ENCODE results near the gene FOLH1. TPM values are rescaled to one million over a fixed set of nuclear protein-coding genes. Genes with fewer than 3 reads are reported as not detected.
"Not testable (repeated sequence)": the region's sequence is repeated elsewhere in the genome, so short reads cannot be mapped to it uniquely, and the experiment has no call there.

The FOLH1 gene
- total RNA-seq, 4 donors from 2014 or later, result 0.29 to 10.7 (median 0.46) TPM; not detected in 1

DNA sequence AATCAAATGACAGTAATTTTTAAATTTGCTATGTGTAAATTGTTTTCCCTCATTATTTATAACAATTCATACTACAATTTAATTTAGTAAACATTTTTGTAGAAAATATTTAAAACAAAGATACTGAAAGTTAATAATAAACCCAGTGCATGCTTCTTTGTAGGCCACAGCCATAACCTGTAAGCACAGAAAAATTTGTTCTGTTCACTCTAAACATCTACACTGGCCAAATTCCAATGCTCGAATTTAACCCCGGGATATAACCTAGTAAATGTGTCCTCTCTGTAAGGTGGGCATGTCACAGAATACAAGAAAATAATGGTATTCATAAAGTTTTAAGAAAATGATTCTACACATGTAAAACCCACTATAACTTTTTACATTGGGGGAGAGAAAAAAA lies 22.2 kb downstream of the FOLH1 start:
- H3K36me3 ChIP-seq; intact Hi-C loops (cut with DNase I); DNase-seq; H3K4me3 ChIP-seq (replicated peaks in 1 of 3); H3K9me3 ChIP-seq; H3K27me3 ChIP-seq; H3K4me1 ChIP-seq; H3K27ac ChIP-seq: not testable (repeated sequence)
- WGBS, 2 donors, result 83 to 84% methylated on average over 2 of the region's 2 CpGs

DNA sequence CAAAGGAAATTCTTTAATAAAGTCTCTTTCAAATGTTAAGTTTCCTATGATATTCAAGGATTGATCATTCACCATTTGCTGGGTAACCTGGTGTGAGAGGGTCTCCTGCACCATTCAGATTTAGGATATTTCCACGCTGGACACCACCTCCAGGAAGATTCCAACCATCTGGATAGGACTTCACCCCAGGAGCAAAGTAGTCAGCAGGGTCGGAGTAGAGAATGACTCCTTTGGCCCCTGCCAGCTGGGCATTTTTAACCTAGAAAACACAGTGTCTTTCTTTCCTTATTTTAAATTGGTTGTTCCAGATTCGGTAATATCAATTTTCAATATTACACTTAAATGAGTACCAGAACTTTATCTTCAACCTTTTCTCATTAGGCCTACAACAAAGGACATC lies 22.8 kb downstream of the FOLH1 start:
- H3K4me1 ChIP-seq; intact Hi-C loops (cut with DNase I); H3K27me3 ChIP-seq; H3K36me3 ChIP-seq; H3K4me3 ChIP-seq (replicated peaks in 1 of 3); H3K9me3 ChIP-seq; H3K27ac ChIP-seq; DNase-seq: not testable (repeated sequence)
- WGBS, 2 donors, result 85 to 88% methylated on average over 3 of the region's 3 CpGs

DNA sequence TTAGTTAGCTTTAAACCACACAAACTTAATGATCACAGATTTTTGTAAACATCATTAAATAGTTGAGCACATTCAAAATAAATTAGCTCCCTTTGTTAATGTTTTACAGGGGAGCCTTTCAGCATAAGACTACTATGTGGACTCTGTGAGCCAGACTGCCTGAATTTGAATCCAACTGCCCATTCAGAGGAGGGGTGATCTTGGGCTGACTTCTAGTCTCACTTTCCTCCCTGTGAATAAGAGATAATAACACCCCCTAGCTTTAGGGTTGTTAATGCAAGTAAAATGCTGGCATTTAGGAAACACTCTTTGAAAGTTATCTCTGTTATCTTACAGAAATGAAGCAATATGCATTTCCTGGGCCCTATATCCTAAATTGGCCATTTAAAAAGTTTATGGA lies 23.6 kb downstream of the FOLH1 start:
- H3K9me3 ChIP-seq, result not testable (repeated sequence)

DNA sequence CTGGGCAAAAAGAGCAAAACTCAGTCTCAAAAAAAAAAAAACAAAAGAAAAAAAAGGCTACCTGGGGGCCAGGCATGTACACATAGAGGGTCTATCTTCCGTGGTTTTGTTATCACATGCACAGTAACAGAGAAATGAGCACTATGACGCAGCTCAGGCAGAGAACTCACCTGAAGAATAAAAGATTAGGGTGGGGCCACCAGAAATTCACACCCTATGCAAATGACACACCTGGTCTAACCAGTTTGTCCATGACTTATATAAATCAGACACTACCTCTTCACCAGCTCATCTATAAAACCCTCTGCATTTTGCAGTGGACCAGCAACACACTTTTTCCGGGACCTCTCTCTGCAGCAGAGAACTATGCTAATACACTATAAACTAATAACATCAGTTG lies 30.5 kb downstream of the FOLH1 start:
- H3K27me3 ChIP-seq; intact Hi-C loops (cut with DNase I): not testable (repeated sequence)
- WGBS, 2 donors, result 49 to 51% methylated on average over 3 of the region's 3 CpGs

More for the DNA sequence above, 23.6 kb downstream of the FOLH1 start:
- H3K4me1 ChIP-seq; H3K4me3 ChIP-seq (replicated peaks in 1 of 3); H3K27me3 ChIP-seq; H3K27ac ChIP-seq; H3K36me3 ChIP-seq; DNase-seq; intact Hi-C loops (cut with DNase I): not testable (repeated sequence)

GRCh38 chr11:49175378-49175777 lies 33.0 kb downstream of the FOLH1 start:
- intact Hi-C loops (cut with DNase I); H3K4me1 ChIP-seq; DNase-seq; H3K27ac ChIP-seq; H3K36me3 ChIP-seq; H3K9me3 ChIP-seq; H3K4me3 ChIP-seq (replicated peaks in 1 of 3); H3K27me3 ChIP-seq: not testable (repeated sequence)

More for the DNA sequence above, 30.5 kb downstream of the FOLH1 start:
- H3K27ac ChIP-seq; DNase-seq; H3K4me3 ChIP-seq (replicated peaks in 1 of 3); H3K36me3 ChIP-seq; H3K9me3 ChIP-seq; H3K4me1 ChIP-seq: not testable (repeated sequence)

GRCh38 chr11:49174691-49175366 lies 33.6 kb downstream of the FOLH1 start:
- H3K9me3 ChIP-seq; H3K4me3 ChIP-seq (replicated peaks in 1 of 3); intact Hi-C loops (cut with DNase I); H3K36me3 ChIP-seq; H3K4me1 ChIP-seq; H3K27me3 ChIP-seq; H3K27ac ChIP-seq; DNase-seq: not testable (repeated sequence)
- WGBS, 2 donors, result 23 to 32% methylated on average over 3 of the region's 3 CpGs

DNA sequence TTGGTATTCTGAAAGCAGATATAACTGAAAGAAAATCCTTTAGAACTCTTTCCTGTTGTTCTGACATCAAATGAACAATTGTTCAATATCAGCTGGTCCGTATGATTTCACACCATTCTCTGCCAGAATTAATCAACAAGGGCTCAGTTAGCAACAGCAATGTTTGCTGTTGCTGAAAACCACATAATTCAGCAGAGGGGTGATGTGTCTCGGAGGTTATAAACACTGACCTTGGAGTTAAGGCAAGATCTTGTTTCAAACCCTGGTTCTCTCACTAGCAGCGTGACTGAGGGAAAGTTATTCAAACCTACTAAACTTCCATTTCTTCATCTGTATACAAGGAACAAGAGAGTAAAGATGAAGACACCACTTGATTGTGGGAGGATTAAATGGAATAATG lies 36.8 kb downstream of the FOLH1 start:
- DNase-seq; H3K9me3 ChIP-seq; H3K27me3 ChIP-seq; H3K36me3 ChIP-seq; H3K27ac ChIP-seq; H3K4me1 ChIP-seq; H3K4me3 ChIP-seq (replicated peaks in 1 of 3); intact Hi-C loops (cut with DNase I): not testable (repeated sequence)
- WGBS, 2 donors, result 84 to 91% methylated on average over 3 of the region's 3 CpGs

DNA sequence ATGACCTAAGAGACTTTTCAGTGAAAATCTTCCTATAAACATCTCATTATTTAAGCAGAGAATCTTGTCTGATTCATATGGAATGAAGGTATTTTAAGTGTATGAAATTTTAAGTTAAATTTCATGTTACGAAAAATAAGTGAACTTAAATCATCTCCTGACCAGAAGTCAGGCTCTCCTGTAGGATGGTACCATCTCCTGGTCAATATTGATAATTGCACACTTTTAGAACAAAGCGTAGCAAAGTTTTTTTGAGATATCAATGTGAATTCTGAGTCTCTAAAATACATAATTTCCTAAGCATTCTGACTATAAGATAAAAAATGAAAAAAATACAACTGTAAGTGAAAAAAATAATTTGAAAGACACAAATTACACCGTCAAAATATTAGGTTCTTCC lies 38.8 kb downstream of the FOLH1 start:
- H3K36me3 ChIP-seq; DNase-seq; H3K27me3 ChIP-seq; H3K4me1 ChIP-seq; H3K9me3 ChIP-seq; intact Hi-C loops (cut with DNase I); H3K4me3 ChIP-seq (replicated peaks in 1 of 3); H3K27ac ChIP-seq: not testable (repeated sequence)
- 80 to 82% methylated on average over 3 of the region's 3 CpGs for WGBS, 2 donors

DNA sequence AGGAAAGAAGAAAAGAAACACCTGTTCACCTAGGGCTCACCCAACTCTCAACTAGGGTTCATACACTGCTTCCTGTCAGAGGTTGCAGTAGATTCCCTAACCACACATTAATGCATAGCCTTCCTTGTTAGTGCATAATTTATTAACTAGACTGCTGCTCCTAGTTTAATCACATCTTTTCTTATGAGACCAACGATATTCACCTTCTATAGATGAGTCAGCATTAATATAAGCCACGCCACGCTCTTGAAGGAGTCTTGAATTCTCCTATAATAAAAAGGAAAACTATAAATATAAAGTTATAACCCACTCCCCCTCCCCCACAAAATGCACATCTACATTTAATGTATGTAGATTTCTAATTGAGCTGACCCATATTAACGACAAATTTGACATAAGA lies 39.4 kb downstream of the FOLH1 start:
- H3K27ac ChIP-seq; H3K4me1 ChIP-seq; H3K9me3 ChIP-seq; DNase-seq; H3K36me3 ChIP-seq; intact Hi-C loops (cut with DNase I); H3K4me3 ChIP-seq (replicated peaks in 1 of 3); H3K27me3 ChIP-seq: not testable (repeated sequence)
- 88 to 94% methylated on average over 4 of the region's 4 CpGs for WGBS, 2 donors

DNA sequence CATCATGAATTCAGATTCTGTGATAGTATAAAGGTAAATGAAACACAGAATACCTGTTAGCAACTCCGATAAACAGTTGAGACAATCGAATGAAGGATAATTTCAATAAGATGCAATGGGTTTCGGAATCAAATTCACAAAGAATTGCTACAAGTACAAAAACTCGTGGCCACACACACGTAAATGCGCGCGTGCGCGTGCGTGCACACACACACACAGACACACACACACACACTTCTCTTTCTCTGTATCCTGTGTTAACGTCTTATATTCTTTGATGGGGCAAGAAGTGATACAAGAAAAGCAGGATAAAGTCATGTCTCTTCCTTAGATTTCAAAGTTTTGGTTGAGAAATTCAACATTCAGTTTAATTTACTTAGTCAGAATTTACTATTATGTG lies 57.2 kb downstream of the FOLH1 start:
- Histone ChIP-seq H3K9me3 (no peaks in the 10 kb centered on the region), H3K27me3 (no peaks in the 10 kb centered on the region), H3K36me3 (no peaks in the 10 kb centered on the region), H3K4me3 (replicated peaks in 1 of 3) (no peak overlapping the region), H3K4me1 (no peaks in the 10 kb centered on the region), H3K27ac (no peak overlapping the region)
- WGBS, 2 donors, result 85 to 87% methylated on average over 12 of the region's 12 CpGs
- no peak for DNase-seq
- no peak for TF ChIP-seq POLR2A (IDR thresholded peaks at IDR 0.05)
- TF ChIP-seq, protein P1, sequence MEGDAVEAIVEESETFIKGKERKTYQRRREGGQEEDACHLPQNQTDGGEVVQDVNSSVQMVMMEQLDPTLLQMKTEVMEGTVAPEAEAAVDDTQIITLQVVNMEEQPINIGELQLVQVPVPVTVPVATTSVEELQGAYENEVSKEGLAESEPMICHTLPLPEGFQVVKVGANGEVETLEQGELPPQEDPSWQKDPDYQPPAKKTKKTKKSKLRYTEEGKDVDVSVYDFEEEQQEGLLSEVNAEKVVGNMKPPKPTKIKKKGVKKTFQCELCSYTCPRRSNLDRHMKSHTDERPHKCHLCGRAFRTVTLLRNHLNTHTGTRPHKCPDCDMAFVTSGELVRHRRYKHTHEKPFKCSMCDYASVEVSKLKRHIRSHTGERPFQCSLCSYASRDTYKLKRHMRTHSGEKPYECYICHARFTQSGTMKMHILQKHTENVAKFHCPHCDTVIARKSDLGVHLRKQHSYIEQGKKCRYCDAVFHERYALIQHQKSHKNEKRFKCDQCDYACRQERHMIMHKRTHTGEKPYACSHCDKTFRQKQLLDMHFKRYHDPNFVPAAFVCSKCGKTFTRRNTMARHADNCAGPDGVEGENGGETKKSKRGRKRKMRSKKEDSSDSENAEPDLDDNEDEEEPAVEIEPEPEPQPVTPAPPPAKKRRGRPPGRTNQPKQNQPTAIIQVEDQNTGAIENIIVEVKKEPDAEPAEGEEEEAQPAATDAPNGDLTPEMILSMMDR (IDR thresholded peaks at IDR 0.05), result no peak
- intact Hi-C loops (cut with DNase I), result no loop called here

- 88 to 94% methylated on average over 11 to 22 of the region's 24 CpGs for WGBS, 2 donors
- not testable (repeated sequence) for DNase-seq
These were observed 106.0 kb downstream of the FOLH1 start for GRCh38 chr11:49102356-49102755.

More at GRCh38 chr11:49102356-49102755, 106.0 kb downstream of the FOLH1 start:
- H3K4me1 ChIP-seq; H3K27me3 ChIP-seq; intact Hi-C loops (cut with DNase I); H3K9me3 ChIP-seq; H3K27ac ChIP-seq; H3K36me3 ChIP-seq; H3K4me3 ChIP-seq (replicated peaks in 1 of 3): not testable (repeated sequence)
